ENCODE measurements around the gene TMPRSS6. TPM values are rescaled to one million over a fixed set of nuclear protein-coding genes. Genes with fewer than 3 reads are reported as not detected.
"Not testable (repeated sequence)": the region's sequence is repeated elsewhere in the genome, so short reads cannot be mapped to it uniquely, and the experiment has no call there.

Gene TMPRSS6
- total RNA-seq, 1 donor from 2014 or later, result 107 TPM

GRCh38 chr22:37090920-37091695, 18.4 kb downstream of the TMPRSS6 start:
- DNase-seq (ENCODE audit: low spot score), result no peak
- ATAC-seq, result no peak

- no peak for DNase-seq (ENCODE audit: low spot score)
- ATAC-seq, result no peak
These were observed 20.1 kb downstream of the TMPRSS6 start for GRCh38 chr22:37089434-37089833.

GRCh38 chr22:37088750-37089408, 20.6 kb downstream of the TMPRSS6 start:
- ATAC-seq, result no peak
- DNase-seq (ENCODE audit: low spot score), result no peak

- DNase-seq (ENCODE audit: low spot score) (no peak), ATAC-seq (no peak)
These were observed 21.4 kb downstream of the TMPRSS6 start for GRCh38 chr22:37088108-37088605.

GRCh38 chr22:37086184-37086583, 23.3 kb downstream of the TMPRSS6 start:
- DNase-seq (ENCODE audit: low spot score), result no peak
- no peak for ATAC-seq

- DNase-seq (ENCODE audit: low spot score), result no peak
- no peak for ATAC-seq
These were observed 25.1 kb downstream of the TMPRSS6 start for GRCh38 chr22:37084385-37084784.

GRCh38 chr22:37083914-37084313, 25.6 kb downstream of the TMPRSS6 start:
- DNase-seq (ENCODE audit: low spot score) (no peak), ATAC-seq (no peak)

GRCh38 chr22:37082251-37082873, 27.2 kb downstream of the TMPRSS6 start:
- DNase-seq (ENCODE audit: low spot score) (no peak), ATAC-seq (no peak)

- ATAC-seq (no peak), DNase-seq (ENCODE audit: low spot score) (no peak)
These were observed 28.7 kb downstream of the TMPRSS6 start for GRCh38 chr22:37080838-37081237.

- ATAC-seq, result no peak
- DNase-seq (ENCODE audit: low spot score), result no peak
These were observed 29.1 kb downstream of the TMPRSS6 start for GRCh38 chr22:37080438-37080837.

GRCh38 chr22:37079668-37080171, 29.8 kb downstream of the TMPRSS6 start:
- no peak for DNase-seq (ENCODE audit: low spot score)
- ATAC-seq, result no peak

- ATAC-seq (no peak), DNase-seq (ENCODE audit: low spot score) (no peak)
These were observed 30.4 kb downstream of the TMPRSS6 start for GRCh38 chr22:37079158-37079557.

GRCh38 chr22:37077802-37078448, 31.6 kb downstream of the TMPRSS6 start:
- peak; percentile 69 for DNase-seq (ENCODE audit: low spot score)
- peak; percentile 79 for ATAC-seq

- DNase-seq (ENCODE audit: low spot score), result no peak
- ATAC-seq, result no peak
These were observed 33.6 kb downstream of the TMPRSS6 start for GRCh38 chr22:37075822-37076433.

- DNase-seq (ENCODE audit: low spot score) (no peak), ATAC-seq (no peak)
These were observed 34.5 kb downstream of the TMPRSS6 start for GRCh38 chr22:37075046-37075445.

GRCh38 chr22:37074537-37074936, 35.0 kb downstream of the TMPRSS6 start:
- ATAC-seq (no peak), DNase-seq (ENCODE audit: low spot score) (no peak)

GRCh38 chr22:37072673-37073072, 36.8 kb downstream of the TMPRSS6 start:
- ATAC-seq, result no peak
- no peak for DNase-seq (ENCODE audit: low spot score)

- DNase-seq (ENCODE audit: low spot score); ATAC-seq: not testable (repeated sequence)
These were observed 37.5 kb downstream of the TMPRSS6 start for GRCh38 chr22:37071850-37072592.

- ATAC-seq, result no peak
- no peak for DNase-seq (ENCODE audit: low spot score)
These were observed 38.8 kb downstream of the TMPRSS6 start for GRCh38 chr22:37070744-37071143.

- ATAC-seq, result no peak
These were observed 39.2 kb downstream of the TMPRSS6 start for GRCh38 chr22:37070334-37070733.

More at GRCh38 chr22:37070334-37070733, 39.2 kb downstream of the TMPRSS6 start:
- no peak for DNase-seq (ENCODE audit: low spot score)

All from left lobe of liver (tissue), 2 donors.